CD1c-positive myeloid dendritic cell (primary cell): ENCODE results near the gene SC5D.

Experiments
- DNase-seq: peaks from one replicate; pipeline ENCODE4 v3.0.0-alpha.2; 2016; ENCODE audit errors: extremely low spot score

SC5D gene

GRCh38 chr11:121328967-121329679, 36.6 kb downstream of the SC5D start:
- DNase-seq = no peak

- DNase-seq = no peak
These were observed 37.3 kb downstream of the SC5D start for GRCh38 chr11:121329781-121330395.

GRCh38 chr11:121330614-121331435, 38.3 kb downstream of the SC5D start:
- DNase-seq = no peak

GRCh38 chr11:121334973-121335710, 42.6 kb downstream of the SC5D start:
- no peak for DNase-seq

- no peak for DNase-seq
These were observed 43.8 kb downstream of the SC5D start for GRCh38 chr11:121336279-121336937.

- no peak for DNase-seq
These were observed 44.5 kb downstream of the SC5D start for GRCh38 chr11:121337078-121337477.

GRCh38 chr11:121337740-121338272, 45.2 kb downstream of the SC5D start:
- DNase-seq = no peak

GRCh38 chr11:121338536-121338935, 46.0 kb downstream of the SC5D start:
- no peak for DNase-seq

- peak; percentile 24 for DNase-seq
These were observed 47.5 kb downstream of the SC5D start for GRCh38 chr11:121340032-121340580.

GRCh38 chr11:121341609-121342008, 49.0 kb downstream of the SC5D start:
- no peak for DNase-seq

GRCh38 chr11:121344824-121345223, 52.3 kb downstream of the SC5D start:
- no peak for DNase-seq

GRCh38 chr11:121347094-121347493, 54.5 kb downstream of the SC5D start:
- no peak for DNase-seq

GRCh38 chr11:121347813-121348212, 55.2 kb downstream of the SC5D start:
- no peak for DNase-seq

- DNase-seq = no peak
These were observed 55.8 kb downstream of the SC5D start for GRCh38 chr11:121348220-121348875.

GRCh38 chr11:121349790-121350189, 57.2 kb downstream of the SC5D start:
- no peak for DNase-seq

GRCh38 chr11:121350314-121351082, 57.9 kb downstream of the SC5D start:
- no peak for DNase-seq

GRCh38 chr11:121351083-121351630, 58.6 kb downstream of the SC5D start:
- DNase-seq = no peak

GRCh38 chr11:121352251-121352891, 59.8 kb downstream of the SC5D start:
- DNase-seq = no peak

- DNase-seq = no peak
These were observed 61.6 kb downstream of the SC5D start for GRCh38 chr11:121354192-121354591.
